GM12878 (cell line): ENCODE results near the gene PRMT5. TPM values are rescaled to one million over a fixed set of nuclear protein-coding genes. Genes with fewer than 3 reads are reported as not detected.
"Not testable (repeated sequence)": the region's sequence is repeated elsewhere in the genome, so short reads cannot be mapped to it uniquely, and the experiment has no call there.

ENCODE experiments used
- ATAC-seq: fragments of 200-7000 bp; cut with Tn5 transposase; 3 replicates; pipeline ENCODE4 v1.9.1; 2020; ENCODE audit warnings: mild to moderate bottlenecking, moderate library complexity
- BruUV-seq: library from RNA; stranded (reverse); fragments of 400-500 nt; replicated peaks from 2 replicates; lab custom pipeline; 2021; lab: Mats Ljungman, UMichigan
- CTCF ChIA-PET: fragments of 300-600 bp; sonication (Branson Sonifier 250); formaldehyde crosslinking; extraction: SDS; loops from one replicate; lab custom pipeline; 2021; ENCODE audit warnings: inconsistent platforms; lab: Yijun Ruan, JAX
- POLR2A ChIA-PET: fragments of 350-600 bp; formaldehyde crosslinking; extraction: SDS; loops from one replicate; lab custom pipeline; 2021; ENCODE audit warnings: inconsistent platforms; lab: Charles Lee
- RAD21 ChIA-PET: fragments of 300-600 bp; sonication (Branson Sonifier 250); formaldehyde crosslinking; loops from one replicate; lab custom pipeline; 2023; ENCODE audit warnings: antibody characterized with exemption; ENCODE audit not compliant: unreplicated experiment; lab: Charles Lee
- SMC1A ChIA-PET: fragments of 300-600 bp; sonication (Branson Sonifier 250); formaldehyde crosslinking; loops from one replicate; lab custom pipeline; 2023; ENCODE audit not compliant: unreplicated experiment, uncharacterized antibody; lab: Charles Lee
- DNase-seq: peaks from one replicate; pipeline ENCODE4 v3.0.0-alpha.2; 2011; ENCODE audit warnings: low read depth, low spot score
- FAIRE-seq: peaks from 3 replicates; lab custom pipeline; 2011; peaks lifted over from hg19 to GRCh38; lab: Jason Lieb, UNC
- H2AFZ ChIP-seq: 2 replicates; pipeline ENCODE4 v1.6.0; 2011; ENCODE audit warnings: low read depth, low read length, control low read depth; ENCODE audit not compliant: control insufficient read depth
- H3K27ac ChIP-seq: 2 replicates; pipeline ENCODE4 v1.5.1; 2011; ENCODE audit warnings: control low read depth; ENCODE audit not compliant: control insufficient read depth, insufficient read depth
- H3K27me3 ChIP-seq, 2 experiments: replicated peaks in 1 of 2; 2 replicates each; pipeline versions ENCODE4 v1.6.0 to v1.6.1; 2011; ENCODE audit warnings: low read length in 1 of 2; ENCODE audit not compliant: control insufficient read depth in 2 of 2, insufficient read depth in 2 of 2
- H3K36me3 ChIP-seq, 2 experiments: 2 replicates each; pipeline ENCODE4 v1.5.1; 2011; ENCODE audit warnings: low read length in 1 of 2; ENCODE audit not compliant: control insufficient read depth in 2 of 2, insufficient read depth in 2 of 2
- H3K4me1 ChIP-seq: 2 replicates; pipeline ENCODE4 v1.6.1; 2011; ENCODE audit warnings: mild to moderate bottlenecking, low read length, moderate library complexity, mixed read lengths; ENCODE audit not compliant: control insufficient read depth, insufficient read depth
- H3K4me2 ChIP-seq: 2 replicates; pipeline ENCODE4 v1.6.0; 2011; ENCODE audit warnings: control low read depth; ENCODE audit not compliant: control insufficient read depth, insufficient read depth
- H3K4me3 ChIP-seq: fragments of 200-600 bp; sonication (generic); 2 replicates; pipeline ENCODE4 v1.5.1; 2016
- H3K79me2 ChIP-seq: 2 replicates; pipeline ENCODE4 v1.6.0; 2011; ENCODE audit warnings: low read length; ENCODE audit not compliant: control insufficient read depth, insufficient read depth
- H3K9ac ChIP-seq: 2 replicates; pipeline ENCODE4 v1.8.0; 2011; ENCODE audit warnings: low read length, control low read depth, mixed read lengths; ENCODE audit not compliant: control insufficient read depth, insufficient read depth
- H3K9me3 ChIP-seq: replicated peaks from 3 replicates; pipeline ENCODE4 v1.5.1; 2011; ENCODE audit warnings: mild to moderate bottlenecking, low read length; ENCODE audit not compliant: control insufficient read depth, insufficient read depth
- H4K20me1 ChIP-seq: 2 replicates; pipeline ENCODE4 v1.6.0; 2011; ENCODE audit not compliant: control insufficient read depth, insufficient read depth
- BACH1 ChIP-seq: fragments of 450-650 bp; IDR thresholded peaks from 2 replicates; pipeline ENCODE4 v1.6.1; 2017; ENCODE audit warnings: mild to moderate bottlenecking, borderline replicate concordance
- ZNF24 ChIP-seq: fragments of 450-650 bp; IDR thresholded peaks from 2 replicates; pipeline ENCODE4 v1.6.1; 2017; ENCODE audit warnings: antibody characterized with exemption, mild to moderate bottlenecking
- WGBS: methylation state at CpG from one replicate; pipeline ENCODE4 v1.1.6; 2016; ENCODE audit warnings: low lambda C conversion rate; ENCODE audit not compliant: insufficient replicate concordance, insufficient coverage; ENCODE audit errors: missing lambda C conversion rate; 5-methylcytosine and 5-hydroxymethylcytosine counted together
- in situ Hi-C: fragments of 300-500 bp; cut with MboI; formaldehyde crosslinking; loops from 9 replicates; pipeline ENCODE4 v1.14.3; 2018; ENCODE audit warnings: mixed read lengths
- intact Hi-C: fragments of 100-400 bp; cut with micrococcal nuclease; formaldehyde crosslinking; loops from one replicate; pipeline ENCODE4 v1.14.2; 2022; ENCODE audit not compliant: unreplicated experiment
- polyA plus RNA-seq, 11 experiments: library from polyadenylated mRNA; depleted of rRNA in 4 of 11; unstranded in 6 of 11; stranded (reverse) in 5 of 11; fragments of >200 nt; fragmentation: Nextera tagmentation in 4 of 11; fragmentation: Illumina TruSeq in 1 of 11; extraction: Ambion mirVana in 4 of 11; extraction: Trizol in 1 of 11; gene quantifications; 1 replicate in 1 of 11; 2 replicates in 10 of 11; pipeline versions ENCODE4 v1.2.1 to v1.2.3, GENCODE V29; 2011 to 2016; ENCODE audit warnings: inconsistent platforms in 2 of 11, missing spikeins in 2 of 11, low read depth in 1 of 11
- total RNA-seq, 4 experiments: library from RNA; depleted of rRNA in 3 of 4; stranded (reverse); fragments of >200 nt in 3 of 4; fragmentation: Illumina TruSeq in 1 of 4; extraction: Trizol in 1 of 4; gene quantifications; 2 replicates each; pipeline versions ENCODE4 v1.2.1 to v1.2.3, GENCODE V29; 2013 to 2021

PRMT5 gene
- total and polyA plus RNA-seq, 10 of the 15 experiments (the other 5 are each of a cell fraction or from before 2014, with no cell fraction given) = 54.3 to 221 (median 111) TPM

- no peak for TF ChIP-seq BACH1
- TF ChIP-seq, all 136 proteins: peak for 0
These were observed 42.0 kb upstream of the PRMT5 start (continued) for GRCh38 chr14:22971152-22971551.

- ChIA-PET CTCF (interaction anchor here (2.9 to 13.2 kb wide), 2 partner anchors 8 to 19 kb away, joined by 10 to 370 read pairs; partner anchors contain the start of gene AJUBA), SMC1A (interaction anchor here (1.2 kb wide), 1 partner anchor 19 kb away, joined by 3 read pairs; no protein-coding TSS in a partner anchor), POLR2A (no interaction called here), RAD21 (interaction anchor here (1.4 kb wide), 1 partner anchor 9 kb away, joined by 3 read pairs; no protein-coding TSS in a partner anchor)
- no peak overlapping the region for H3K4me2 ChIP-seq
- no peaks in the 10 kb centered on the region for H4K20me1 ChIP-seq
- H3K36me3 ChIP-seq = no peaks in the 10 kb centered on the region
- no TSS peak for BruUV-seq
- no peak for FAIRE-seq
- no peak for TF ChIP-seq ZNF24
- in situ Hi-C loops (no loop called here), intact Hi-C loops (no loop called here)
- H3K27me3 ChIP-seq = no peaks in the 10 kb centered on the region
- no peak overlapping the region for H3K9ac ChIP-seq
- H3K4me1 ChIP-seq = no peaks in the 10 kb centered on the region
- no peak overlapping the region for H3K4me3 ChIP-seq
- H2AFZ ChIP-seq = no peak overlapping the region
- no peaks in the 10 kb centered on the region for H3K79me2 ChIP-seq
- ATAC-seq = no peak
- DNase-seq = no peak
- H3K9me3 ChIP-seq = no peaks in the 10 kb centered on the region
- H3K27ac ChIP-seq = no peak overlapping the region
- 39% methylated on average over 4 of the region's 4 CpGs for WGBS
These were observed 37.6 kb upstream of the PRMT5 start for GRCh38 chr14:22966783-22967269.

GRCh38 chr14:22965916-22966782 lies 37.0 kb upstream of the PRMT5 start:
- H4K20me1 ChIP-seq, in situ Hi-C loops, H2AFZ ChIP-seq, H3K4me1 ChIP-seq, H3K27ac ChIP-seq, FAIRE-seq, H3K4me3 ChIP-seq, BruUV-seq, DNase-seq, intact Hi-C loops, H3K4me2 ChIP-seq, H3K9ac ChIP-seq, H3K27me3 ChIP-seq, H3K79me2 ChIP-seq, H3K9me3 ChIP-seq, H3K36me3 ChIP-seq, ATAC-seq: not testable (repeated sequence)
- ChIA-PET POLR2A (interaction anchor here (0.6 to 0.7 kb wide), 3 partner anchors 20 to 485 kb away, joined by 5 to 7 read pairs (median 6); no protein-coding TSS in a partner anchor), CTCF (interaction anchor here (13.2 kb wide), 1 partner anchor 19 kb away, joined by 370 read pairs; the partner anchor contains the start of gene AJUBA), SMC1A (interaction anchor here (1.2 kb wide), 1 partner anchor 20 kb away, joined by 3 read pairs; no protein-coding TSS in a partner anchor), RAD21 (interaction anchor here (1.4 kb wide), 1 partner anchor 9 kb away, joined by 3 read pairs; no protein-coding TSS in a partner anchor)
- WGBS = 41% methylated on average over 14 of the region's 15 CpGs
